H1 (cell line): ENCODE data around the gene ELFN1. TPM values are rescaled to one million over a fixed set of nuclear protein-coding genes. Genes with fewer than 3 reads are reported as not detected.
A peak's percentile ranks its signal among the peaks of the same experiment; 100 is the strongest.

Source experiments
- CTCF ChIA-PET: fragments of 300-600 bp; sonication (Branson Sonifier 250); formaldehyde crosslinking; loops from one replicate; lab custom pipeline; 2021; ENCODE audit not compliant: partially characterized antibody; lab: Charles Lee
- POLR2A ChIA-PET: fragments of 300-600 bp; sonication (Branson Sonifier 250); formaldehyde crosslinking; loops from one replicate; lab custom pipeline; 2021; ENCODE audit warnings: inconsistent platforms; ENCODE audit not compliant: partially characterized antibody; lab: Charles Lee
- DNase-seq, 2 experiments: peaks; one replicate each; pipeline versions ENCODE4 v3.0.0 to v3.0.0-alpha.2; 2010 to 2022; ENCODE audit warnings: low spot score in 2 of 2, low read depth in 1 of 2, mixed read lengths in 1 of 2
- FAIRE-seq: peaks from 2 replicates; lab custom pipeline; 2011; peaks lifted over from hg19 to GRCh38; lab: Jason Lieb, UNC
- H2AFZ ChIP-seq: 2 replicates; pipeline ENCODE4 v1.8.1; 2012; ENCODE audit warnings: low read length, inconsistent platforms
- H2AK5ac ChIP-seq: 2 replicates; pipeline ENCODE4 v1.6.1; 2013; ENCODE audit warnings: low read depth, low read length
- H2BK120ac ChIP-seq: replicated peaks from 2 replicates; pipeline ENCODE3; 2013; ENCODE audit warnings: low read depth, low read length, inconsistent platforms
- H2BK12ac ChIP-seq: 2 replicates; pipeline ENCODE4 v1.6.1; 2013; ENCODE audit warnings: low read depth, low read length
- H2BK15ac ChIP-seq: 2 replicates; pipeline ENCODE4 v1.6.1; 2013; ENCODE audit warnings: low read length
- H2BK20ac ChIP-seq: 2 replicates; pipeline ENCODE4 v1.6.1; 2013; ENCODE audit warnings: low read length
- H2BK5ac ChIP-seq: 2 replicates; pipeline ENCODE4 v1.6.1; 2013; ENCODE audit warnings: low read depth, low read length
- H3K14ac ChIP-seq: 2 replicates; pipeline ENCODE4 v1.6.1; 2013; ENCODE audit warnings: inconsistent platforms; ENCODE audit not compliant: insufficient read length
- H3K18ac ChIP-seq: 2 replicates; pipeline ENCODE4 v1.6.1; 2013; ENCODE audit warnings: low read length; ENCODE audit errors: extremely low read depth
- H3K23ac ChIP-seq: 2 replicates; pipeline ENCODE4 v1.6.1; 2013; ENCODE audit warnings: inconsistent platforms; ENCODE audit not compliant: insufficient read length
- H3K23me2 ChIP-seq: 2 replicates; pipeline ENCODE4 v1.6.1; 2013; ENCODE audit warnings: low read depth, low read length
- H3K27ac ChIP-seq: 2 replicates; pipeline ENCODE4 v1.6.1; 2011; ENCODE audit warnings: low read depth, low read length, inconsistent platforms
- H3K27me3 ChIP-seq, 4 experiments: replicated peaks in 1 of 4; 1 replicate in 1 of 4; 2 replicates in 3 of 4; pipeline versions ENCODE4 v1.6.1 to v1.8.1; 2011 to 2013; ENCODE audit warnings: low read length in 3 of 4, mild to moderate bottlenecking in 3 of 4, inconsistent platforms in 2 of 4, mixed read lengths in 2 of 4, moderate library complexity in 1 of 4; ENCODE audit not compliant: control insufficient read depth in 3 of 4, insufficient read depth in 3 of 4; ENCODE audit errors: extremely low read depth in 1 of 4
- H3K36me3 ChIP-seq, 4 experiments: 2 replicates each; pipeline versions ENCODE4 v1.6.1 to v1.8.1; 2011 to 2013; ENCODE audit warnings: mild to moderate bottlenecking in 4 of 4, low read length in 3 of 4, moderate library complexity in 2 of 4, control low read depth in 1 of 4, inconsistent platforms in 1 of 4; ENCODE audit not compliant: insufficient read depth in 4 of 4, control insufficient read depth in 2 of 4
- H3K4ac ChIP-seq: replicated peaks from 2 replicates; pipeline ENCODE3; 2013; ENCODE audit warnings: low read length, low read depth, mixed read lengths, inconsistent platforms; ENCODE audit not compliant: insufficient read length
- H3K4me1 ChIP-seq, 4 experiments: replicated peaks in 1 of 4; 1 replicate in 1 of 4; 2 replicates in 3 of 4; pipeline versions ENCODE4 v1.6.1 to v1.8.1; 2011 to 2013; ENCODE audit warnings: low read length in 3 of 4, inconsistent platforms in 2 of 4, mixed read lengths in 1 of 4; ENCODE audit not compliant: insufficient read depth in 4 of 4, control insufficient read depth in 3 of 4
- H3K4me2 ChIP-seq, 2 experiments: 2 replicates each; pipeline versions ENCODE4 v1.6.1 to v1.8.1; 2011 to 2013; ENCODE audit warnings: low read depth in 2 of 2, low read length in 2 of 2, control low read depth in 1 of 2, inconsistent platforms in 1 of 2, mild to moderate bottlenecking in 1 of 2; ENCODE audit not compliant: insufficient read depth in 1 of 2
- H3K4me3 ChIP-seq, 4 experiments: fragments of 200-600, 300-600 bp in 1 of 4; sonication (generic), shearing (Covaris generic), sonication (Bioruptor Twin) in 1 of 4; 2 replicates each; pipeline versions ENCODE4 v1.5.1 to v1.8.1; 2011 to 2016; ENCODE audit warnings: low read length in 4 of 4, low read depth in 3 of 4, control low read depth in 2 of 4, inconsistent platforms in 2 of 4, mild to moderate bottlenecking in 2 of 4, mixed read lengths in 1 of 4, moderate library complexity in 1 of 4; ENCODE audit not compliant: insufficient read depth in 2 of 4; ENCODE audit errors: extremely low read depth in 1 of 4
- H3K56ac ChIP-seq: replicated peaks from 2 replicates; pipeline ENCODE3; 2013; ENCODE audit warnings: low read depth, mild to moderate bottlenecking, mixed read lengths, low read length, inconsistent platforms; ENCODE audit not compliant: insufficient read length
- H3K79me1 ChIP-seq: 2 replicates; pipeline ENCODE4 v1.6.1; 2013; ENCODE audit warnings: low read depth, low read length, control low read depth
- H3K79me2 ChIP-seq, 2 experiments: 2 replicates each; pipeline versions ENCODE4 v1.6.1 to v1.8.1; 2012 to 2013; ENCODE audit warnings: low read length in 2 of 2, mild to moderate bottlenecking in 2 of 2, inconsistent platforms in 1 of 2; ENCODE audit not compliant: insufficient read depth in 2 of 2, control insufficient read depth in 1 of 2
- H3K9ac ChIP-seq, 4 experiments: replicated peaks in 1 of 4; 1 replicate in 1 of 4; 2 replicates in 3 of 4; pipeline versions ENCODE4 v1.6.1 to v1.8.1; 2011 to 2013; ENCODE audit warnings: low read depth in 3 of 4, low read length in 3 of 4, control low read depth in 2 of 4, mild to moderate bottlenecking in 2 of 4, moderate library complexity in 2 of 4, inconsistent platforms in 1 of 4; ENCODE audit errors: extremely low read depth in 1 of 4
- H3K9me3 ChIP-seq, 2 experiments: 2 replicates each; pipeline versions ENCODE4 v1.6.1 to v1.8.1; 2012 to 2013; ENCODE audit warnings: mild to moderate bottlenecking in 2 of 2, moderate library complexity in 2 of 2, control low read depth in 1 of 2, inconsistent platforms in 1 of 2, low read depth in 1 of 2, low read length in 1 of 2, mixed read lengths in 1 of 2; ENCODE audit not compliant: insufficient read depth in 2 of 2
- H4K20me1 ChIP-seq, 2 experiments: replicated peaks in 1 of 2; 2 replicates each; pipeline versions ENCODE3 to v1.8.1; 2011 to 2013; ENCODE audit warnings: inconsistent platforms in 2 of 2, low read length in 2 of 2, mild to moderate bottlenecking in 1 of 2; ENCODE audit not compliant: insufficient read depth in 2 of 2, control insufficient read depth in 1 of 2
- H4K5ac ChIP-seq: 2 replicates; pipeline ENCODE4 v1.6.1; 2013; ENCODE audit warnings: low read length, low read depth, mixed read lengths, inconsistent platforms; ENCODE audit not compliant: insufficient read length
- H4K8ac ChIP-seq: 2 replicates; pipeline ENCODE4 v1.8.0; 2013; ENCODE audit warnings: mild to moderate bottlenecking, moderate library complexity, low read length, inconsistent platforms; ENCODE audit not compliant: insufficient read depth; ENCODE audit errors: extremely low read depth
- H4K91ac ChIP-seq: replicated peaks from 2 replicates; pipeline ENCODE3; 2013; ENCODE audit warnings: low read length, mixed read lengths, inconsistent platforms; ENCODE audit not compliant: insufficient read length
- BACH1 ChIP-seq: IDR thresholded peaks from 2 replicates; pipeline ENCODE4 v1.6.1; 2012; ENCODE audit warnings: low read length, improper control_type of control experiment
- CTCF ChIP-seq, 3 experiments: IDR thresholded peaks; 1 replicate in 2 of 3; 2 replicates in 1 of 3; pipeline versions ENCODE4 v1.5.1 to v1.6.1; 2011; ENCODE audit warnings: low read length in 3 of 3, mild to moderate bottlenecking in 3 of 3, inconsistent platforms in 2 of 3, low read depth in 1 of 3, moderate library complexity in 1 of 3; ENCODE audit not compliant: insufficient read depth in 1 of 3; ENCODE audit errors: control extremely low read depth in 1 of 3
- RAD21 ChIP-seq, 2 experiments: IDR thresholded peaks in 1 of 2; conservative IDR thresholded peaks in 1 of 2; 2 replicates each; pipeline ENCODE4 v1.6.1; 2011; ENCODE audit warnings: low read depth in 2 of 2, low read length in 2 of 2, improper control_type of control experiment in 1 of 2, inconsistent platforms in 1 of 2, mild to moderate bottlenecking in 1 of 2, moderate library complexity in 1 of 2
- SIRT6 ChIP-seq: IDR thresholded peaks from one replicate; pipeline ENCODE4 v1.7.1; 2012; ENCODE audit warnings: low read length, inconsistent platforms
- SP4 ChIP-seq: IDR thresholded peaks from 2 replicates; pipeline ENCODE4 v1.6.1; 2012; ENCODE audit warnings: low read length, inconsistent platforms
- SUZ12 ChIP-seq: fragments of 200-600 bp; sonication (generic); IDR thresholded peaks from 2 replicates; pipeline ENCODE4 v1.6.1; 2012; ENCODE audit warnings: mild to moderate bottlenecking, inconsistent platforms, low read length, moderate library complexity, mixed read lengths
- TEAD4 ChIP-seq: IDR thresholded peaks from 2 replicates; pipeline ENCODE4 v1.6.1; 2012; ENCODE audit warnings: low read depth, low read length, inconsistent platforms, mixed read lengths
- ZNF274 ChIP-seq: IDR thresholded peaks from 2 replicates; pipeline ENCODE4 v1.7.0; 2012; ENCODE audit warnings: low read length, borderline replicate concordance; ENCODE audit errors: extremely low read depth
- WGBS, 2 experiments: shearing (Covaris generic) in 1 of 2; methylation state at CpG; one replicate each; pipeline versions ENCODE4 v1.1.6 to v1.1.7; 2013 to 2015; ENCODE audit warnings: low lambda C conversion rate in 2 of 2, mixed read lengths in 2 of 2, inconsistent platforms in 1 of 2, low coverage in 1 of 2, missing lambda C conversion rate in 1 of 2; ENCODE audit not compliant: insufficient replicate concordance in 2 of 2, insufficient coverage in 1 of 2, insufficient read length in 1 of 2; ENCODE audit errors: extremely low coverage in 1 of 2, missing lambda C conversion rate in 1 of 2; 5-methylcytosine and 5-hydroxymethylcytosine counted together
- polyA plus RNA-seq, 7 experiments: library from polyadenylated mRNA; depleted of rRNA in 3 of 7; stranded (reverse) in 5 of 7; unstranded in 2 of 7; fragments of >200 nt in 5 of 7; fragments of 200-250 nt in 2 of 7; gene quantifications; 1 replicate in 5 of 7; 2 replicates in 1 of 7; 4 replicates in 1 of 7; pipeline versions ENCODE4 v1.2.1 to v1.2.3, GENCODE V29; 2011 to 2013; ENCODE audit warnings: missing spikeins in 2 of 7, mixed read lengths in 2 of 7
- total RNA-seq: library from RNA; stranded (reverse); fragmentation: NEBNext Ultra II Directional; extraction: Animal tissue kit (Norgen Biotek cat#: 25700); gene quantifications from 2 replicates; pipeline ENCODE4 v1.2.1, GENCODE V29; 2021
- TF ChIP-seq, protein P1 (sequence below): IDR thresholded peaks from 2 replicates; pipeline ENCODE4 v1.6.1; 2011; ENCODE audit warnings: low read length, improper control_type of control experiment

ELFN1 gene
- total and polyA plus RNA-seq, 2 of the 8 experiments (the other 6 are each of a cell fraction or from before 2014, with no cell fraction given) = 2.0 to 4.5 TPM

- 2% methylated on average over 26 of the region's 58 CpGs; no CpG with 5 or more reads in 1 of the 2 experiments for WGBS, 2 experiments
- Histone ChIP-seq H3K4me3 (peak overlapping the region; percentile 7 to 81 (median 26); a peak in 6 of 8 replicates), H3K79me2 (no peaks in the 10 kb centered on the region), H3K27ac (no peak overlapping the region), H2BK5ac (no peak overlapping the region), H3K23me2 (peaks cover 27% of the 10 kb centered on the region; the same call in 1 of the 2 replicates), H3K23ac (no peak overlapping the region), H4K5ac (no peak overlapping the region), H3K56ac (no peak overlapping the region), H3K18ac (no peak overlapping the region; the same call in 1 of the 2 replicates), H2BK15ac (no peak overlapping the region), H3K27me3 (peaks cover 62 to 85% (median 83%) of the 10 kb centered on the region in 4 experiments), H4K8ac (no peak overlapping the region; the same call in 1 of the 2 replicates), H3K36me3 (no peaks in the 10 kb centered on the region), H3K79me1 (no peaks in the 10 kb centered on the region), H2AK5ac (no peak overlapping the region), H3K9me3 (no peaks in the 10 kb centered on the region), H2BK12ac (no peak overlapping the region), H3K4me1 (peaks cover 0 to 32% (median 16%) of the 10 kb centered on the region in 4 experiments; a peak in 5 of 7 replicates), H2BK20ac (no peak overlapping the region), H4K20me1 (peaks cover 0 to 5% of the 10 kb centered on the region in 2 experiments), H3K14ac (no peak overlapping the region), H2AFZ (no peak overlapping the region), H4K91ac (no peak overlapping the region), H3K4me2 (peak overlapping the region; percentile 72 to 76), H3K4ac (no peak overlapping the region), H2BK120ac (no peak overlapping the region), H3K9ac (no peak overlapping the region)
- TF ChIP-seq ZNF274 = no peak
- TF ChIP-seq SP4 = no peak
- TF ChIP-seq TEAD4 = no peak
- TF ChIP-seq SIRT6 = no peak
- no peak for TF ChIP-seq BACH1
- no peak; the same call in 1 of the 2 replicates for TF ChIP-seq SUZ12
- TF ChIP-seq, protein P1, sequence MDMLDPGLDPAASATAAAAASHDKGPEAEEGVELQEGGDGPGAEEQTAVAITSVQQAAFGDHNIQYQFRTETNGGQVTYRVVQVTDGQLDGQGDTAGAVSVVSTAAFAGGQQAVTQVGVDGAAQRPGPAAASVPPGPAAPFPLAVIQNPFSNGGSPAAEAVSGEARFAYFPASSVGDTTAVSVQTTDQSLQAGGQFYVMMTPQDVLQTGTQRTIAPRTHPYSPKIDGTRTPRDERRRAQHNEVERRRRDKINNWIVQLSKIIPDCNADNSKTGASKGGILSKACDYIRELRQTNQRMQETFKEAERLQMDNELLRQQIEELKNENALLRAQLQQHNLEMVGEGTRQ = no peak
- no peak for TF ChIP-seq RAD21 (IDR thresholded peaks at IDR 0.05 in 1 of 2, conservative IDR thresholded peaks at IDR 0.05 in 1 of 2; ENCODE audit: low read depth in 2 of 2, low read length in 2 of 2)
- no peak for TF ChIP-seq CTCF (IDR thresholded peaks at IDR 0.05; ENCODE audit: control extremely low read depth in 1 of 3, insufficient read depth in 1 of 3, low read depth in 1 of 3, low read length in 3 of 3)
- POLR2A ChIA-PET = no interaction called here
- FAIRE-seq (no peak), DNase-seq (peak in 1 of 2 experiments; percentile 59)
- CTCF ChIA-PET = interaction anchor here (0.6 to 1.4 kb wide), 2 partner anchors 41 to 234 kb away, joined by 3 to 7 read pairs; no protein-coding TSS in a partner anchor
These were observed 3.7 kb upstream of the ELFN1 start for GRCh38 chr7:1666317-1666822.
